ENCODE measurements around the gene PCED1B.

Gene PCED1B

GRCh38 chr12:47249719-47250357 is 170.4 kb downstream of the PCED1B start:
- TF ChIP-seq, protein P1, sequence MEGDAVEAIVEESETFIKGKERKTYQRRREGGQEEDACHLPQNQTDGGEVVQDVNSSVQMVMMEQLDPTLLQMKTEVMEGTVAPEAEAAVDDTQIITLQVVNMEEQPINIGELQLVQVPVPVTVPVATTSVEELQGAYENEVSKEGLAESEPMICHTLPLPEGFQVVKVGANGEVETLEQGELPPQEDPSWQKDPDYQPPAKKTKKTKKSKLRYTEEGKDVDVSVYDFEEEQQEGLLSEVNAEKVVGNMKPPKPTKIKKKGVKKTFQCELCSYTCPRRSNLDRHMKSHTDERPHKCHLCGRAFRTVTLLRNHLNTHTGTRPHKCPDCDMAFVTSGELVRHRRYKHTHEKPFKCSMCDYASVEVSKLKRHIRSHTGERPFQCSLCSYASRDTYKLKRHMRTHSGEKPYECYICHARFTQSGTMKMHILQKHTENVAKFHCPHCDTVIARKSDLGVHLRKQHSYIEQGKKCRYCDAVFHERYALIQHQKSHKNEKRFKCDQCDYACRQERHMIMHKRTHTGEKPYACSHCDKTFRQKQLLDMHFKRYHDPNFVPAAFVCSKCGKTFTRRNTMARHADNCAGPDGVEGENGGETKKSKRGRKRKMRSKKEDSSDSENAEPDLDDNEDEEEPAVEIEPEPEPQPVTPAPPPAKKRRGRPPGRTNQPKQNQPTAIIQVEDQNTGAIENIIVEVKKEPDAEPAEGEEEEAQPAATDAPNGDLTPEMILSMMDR (IDR thresholded peaks at IDR 0.05; ENCODE audit: low read depth, low read length): no peak
- H3K4me3 ChIP-seq (ENCODE audit: low read depth, low read length): no peak overlapping the region
- in situ Hi-C loops (cut with HindIII; ENCODE audit: low sequenced_read_pairs): no loop called here
- no peak for DNase-seq (ENCODE audit: low read depth, low spot score)

DNA sequence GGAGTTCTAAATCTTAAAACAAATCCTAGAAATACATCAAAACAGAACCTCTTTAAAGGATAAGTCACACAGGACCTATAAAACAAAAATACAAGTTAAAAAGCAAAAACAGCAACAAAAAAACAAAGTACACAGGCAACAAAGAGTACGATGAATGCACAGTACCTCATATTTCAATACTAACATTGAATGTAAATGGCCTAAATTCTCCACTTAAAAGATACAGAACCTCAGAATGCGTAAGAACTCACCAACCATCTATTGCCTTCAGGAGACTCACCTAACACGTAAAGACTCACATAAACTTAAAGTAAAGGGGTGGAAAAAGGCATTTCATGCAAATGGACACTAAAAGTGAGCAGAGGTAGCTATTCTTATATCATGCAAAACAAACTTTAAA is 172.5 kb downstream of the PCED1B start:
- H3K4me3 ChIP-seq (ENCODE audit: low read depth, low read length): no peak overlapping the region
- no peak for DNase-seq (ENCODE audit: low read depth, low spot score)
- TF ChIP-seq, protein P1 (IDR thresholded peaks at IDR 0.05; ENCODE audit: low read depth, low read length): no peak
- in situ Hi-C loops (cut with HindIII; ENCODE audit: low sequenced_read_pairs): no loop called here

GRCh38 chr12:47264951-47265350 is 185.5 kb downstream of the PCED1B start:
- in situ Hi-C loops (cut with HindIII; ENCODE audit: low sequenced_read_pairs): no loop called here
- TF ChIP-seq, protein P1 (IDR thresholded peaks at IDR 0.05; ENCODE audit: low read depth, low read length): no peak
- DNase-seq (ENCODE audit: low read depth, low spot score): no peak
- no peak overlapping the region for H3K4me3 ChIP-seq (ENCODE audit: low read depth, low read length)

GRCh38 chr12:47265391-47265790 is 186.0 kb downstream of the PCED1B start:
- in situ Hi-C loops (cut with HindIII; ENCODE audit: low sequenced_read_pairs): no loop called here
- TF ChIP-seq, protein P1 (IDR thresholded peaks at IDR 0.05; ENCODE audit: low read depth, low read length): no peak
- no peak overlapping the region for H3K4me3 ChIP-seq (ENCODE audit: low read depth, low read length)
- DNase-seq (ENCODE audit: low read depth, low spot score): no peak

DNA sequence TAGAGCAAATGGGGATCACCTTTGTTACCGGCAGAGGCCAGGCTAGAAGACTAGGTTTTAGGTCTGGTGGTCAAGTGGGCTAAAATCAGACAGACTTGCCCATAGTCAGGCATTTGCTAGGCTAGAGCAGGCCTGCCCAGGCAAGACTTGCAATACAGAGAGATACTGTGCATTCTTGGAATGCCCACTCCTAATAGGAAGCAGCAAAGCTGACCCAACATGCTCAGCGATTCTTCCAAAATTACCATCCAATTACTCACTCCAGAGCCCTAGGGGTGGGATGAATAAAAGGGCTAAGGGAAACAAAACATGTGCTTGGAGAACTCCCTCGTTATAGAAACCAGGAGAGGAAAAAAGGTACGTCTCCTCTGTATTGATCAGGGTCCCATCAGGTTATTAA is 188.2 kb downstream of the PCED1B start:
- no peak for DNase-seq (ENCODE audit: low read depth, low spot score)
- in situ Hi-C loops (cut with HindIII; ENCODE audit: low sequenced_read_pairs): no loop called here
- TF ChIP-seq, protein P1 (IDR thresholded peaks at IDR 0.05; ENCODE audit: low read depth, low read length): no peak
- no peak overlapping the region for H3K4me3 ChIP-seq (ENCODE audit: low read depth, low read length)

- no peak overlapping the region for H3K4me3 ChIP-seq (ENCODE audit: low read depth, low read length)
- in situ Hi-C loops (cut with HindIII; ENCODE audit: low sequenced_read_pairs): no loop called here
- TF ChIP-seq, protein P1 (IDR thresholded peaks at IDR 0.05; ENCODE audit: low read depth, low read length): no peak
- no peak for DNase-seq (ENCODE audit: low read depth, low spot score)
These were observed 189.4 kb downstream of the PCED1B start for GRCh38 chr12:47268501-47269454.

Measured in astrocyte of the spinal cord (primary cell).